Measurements from ENCODE around the gene GPR26.
"Not testable (repeated sequence)": the region's sequence is repeated elsewhere in the genome, so short reads cannot be mapped to it uniquely, and the experiment has no call there.

GPR26 gene

GRCh38 chr10:123715546-123715945, 49.4 kb downstream of the GPR26 start:
- DNase-seq (ENCODE audit: low read depth in 2 of 2), result no peak

- no peak for DNase-seq (ENCODE audit: low read depth in 2 of 2)
Observed at GRCh38 chr10:123717336-123717735, 51.2 kb downstream of the GPR26 start.

- DNase-seq (ENCODE audit: low read depth in 2 of 2), result no peak
Observed at GRCh38 chr10:123718544-123719060, 52.4 kb downstream of the GPR26 start.

GRCh38 chr10:123720536-123720935, 54.4 kb downstream of the GPR26 start:
- DNase-seq (ENCODE audit: low read depth in 2 of 2), result no peak

GRCh38 chr10:123721441-123722049, 55.4 kb downstream of the GPR26 start:
- no peak for DNase-seq (ENCODE audit: low read depth in 2 of 2)

- no peak for DNase-seq (ENCODE audit: low read depth in 2 of 2)
Observed at GRCh38 chr10:123722351-123722750, 56.2 kb downstream of the GPR26 start.

- DNase-seq (ENCODE audit: low read depth in 2 of 2), result no peak
Observed at GRCh38 chr10:123724747-123725146, 58.6 kb downstream of the GPR26 start.

GRCh38 chr10:123726381-123726780, 60.2 kb downstream of the GPR26 start:
- no peak for DNase-seq (ENCODE audit: low read depth in 2 of 2)

- no peak for DNase-seq (ENCODE audit: low read depth in 2 of 2)
Observed at GRCh38 chr10:123726836-123727235, 60.7 kb downstream of the GPR26 start.

GRCh38 chr10:123729523-123729922, 63.4 kb downstream of the GPR26 start:
- DNase-seq (ENCODE audit: low read depth in 2 of 2), result no peak

- DNase-seq (ENCODE audit: low read depth in 2 of 2), result not testable (repeated sequence)
Observed at GRCh38 chr10:123736917-123737316, 70.8 kb downstream of the GPR26 start.

- no peak for DNase-seq (ENCODE audit: low read depth in 2 of 2)
Observed at GRCh38 chr10:123741146-123741545, 75.0 kb downstream of the GPR26 start.

GRCh38 chr10:123741711-123742110, 75.6 kb downstream of the GPR26 start:
- DNase-seq (ENCODE audit: low read depth in 2 of 2), result no peak

- no peak for DNase-seq (ENCODE audit: low read depth in 2 of 2)
Observed at GRCh38 chr10:123742751-123743440, 76.7 kb downstream of the GPR26 start.

- DNase-seq (ENCODE audit: low read depth in 2 of 2), result no peak
Observed at GRCh38 chr10:123743441-123744223, 77.5 kb downstream of the GPR26 start.

GRCh38 chr10:123744224-123744536, 78.0 kb downstream of the GPR26 start:
- no peak for DNase-seq (ENCODE audit: low read depth in 2 of 2)
